Esophagus squamous epithelium (tissue), 4 donors: ENCODE results near the gene CNNM2.

Experiments used
- POLR2A ChIP-seq, 4 donors: fragments of 450-650 bp; IDR thresholded peaks; one replicate each; pipeline ENCODE4 v1.6.1; 2017; ENCODE audit warnings: antibody characterized with exemption in 4 of 4, mild to moderate bottlenecking in 4 of 4, moderate library complexity in 3 of 4
- TF ChIP-seq, protein P1 (sequence below), 6 experiments: fragments of 450-650 bp in 4 of 6; fragments of 200-600 bp in 2 of 6; sonication (generic) in 2 of 6; IDR thresholded peaks; one replicate each; pipeline ENCODE4 v1.5.1; 2016 to 2019; ENCODE audit warnings: antibody characterized with exemption in 6 of 6, mild to moderate bottlenecking in 4 of 6, moderate library complexity in 4 of 6

DNA sequence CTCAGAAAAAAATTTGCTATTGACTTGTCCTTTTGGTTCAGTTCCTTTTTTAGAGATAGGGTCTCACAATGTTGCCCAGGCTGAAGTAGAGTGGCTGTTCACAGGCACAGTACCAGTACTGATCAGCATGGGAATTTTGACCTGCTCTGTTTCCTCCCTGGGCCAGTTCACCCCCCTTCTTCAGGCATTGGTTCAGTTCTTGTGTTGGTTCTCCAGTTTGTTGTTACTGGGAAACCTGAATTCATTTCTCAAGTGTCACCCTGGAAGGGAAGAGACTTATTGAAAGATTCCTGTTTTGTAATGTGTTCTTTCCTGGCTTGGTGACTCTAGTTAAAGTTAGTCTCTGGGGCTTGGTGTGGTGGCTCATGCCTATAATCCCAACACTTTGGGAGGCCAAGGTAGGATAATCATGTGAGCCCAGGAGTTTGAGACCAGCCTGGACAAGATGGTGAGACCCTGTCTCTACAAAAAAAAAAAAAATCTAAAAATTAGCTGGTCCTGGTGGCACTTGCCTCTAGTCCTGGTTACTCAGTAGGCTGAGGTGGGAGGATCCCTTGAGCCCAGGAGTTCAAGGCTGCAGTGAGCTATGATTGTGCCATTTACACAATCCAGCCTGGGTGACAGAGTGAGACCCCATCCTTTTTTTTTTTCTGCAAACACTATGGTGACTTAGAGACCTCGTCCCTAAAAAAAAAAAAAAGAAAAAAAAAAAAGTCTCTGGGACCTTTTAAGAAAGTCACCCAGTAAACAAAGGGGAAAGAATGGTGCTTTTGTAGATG lies 52.7 kb downstream of the CNNM2 start:
- TF ChIP-seq, protein P1, sequence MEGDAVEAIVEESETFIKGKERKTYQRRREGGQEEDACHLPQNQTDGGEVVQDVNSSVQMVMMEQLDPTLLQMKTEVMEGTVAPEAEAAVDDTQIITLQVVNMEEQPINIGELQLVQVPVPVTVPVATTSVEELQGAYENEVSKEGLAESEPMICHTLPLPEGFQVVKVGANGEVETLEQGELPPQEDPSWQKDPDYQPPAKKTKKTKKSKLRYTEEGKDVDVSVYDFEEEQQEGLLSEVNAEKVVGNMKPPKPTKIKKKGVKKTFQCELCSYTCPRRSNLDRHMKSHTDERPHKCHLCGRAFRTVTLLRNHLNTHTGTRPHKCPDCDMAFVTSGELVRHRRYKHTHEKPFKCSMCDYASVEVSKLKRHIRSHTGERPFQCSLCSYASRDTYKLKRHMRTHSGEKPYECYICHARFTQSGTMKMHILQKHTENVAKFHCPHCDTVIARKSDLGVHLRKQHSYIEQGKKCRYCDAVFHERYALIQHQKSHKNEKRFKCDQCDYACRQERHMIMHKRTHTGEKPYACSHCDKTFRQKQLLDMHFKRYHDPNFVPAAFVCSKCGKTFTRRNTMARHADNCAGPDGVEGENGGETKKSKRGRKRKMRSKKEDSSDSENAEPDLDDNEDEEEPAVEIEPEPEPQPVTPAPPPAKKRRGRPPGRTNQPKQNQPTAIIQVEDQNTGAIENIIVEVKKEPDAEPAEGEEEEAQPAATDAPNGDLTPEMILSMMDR (IDR thresholded peaks at IDR 0.05), result no peak
- TF ChIP-seq POLR2A (IDR thresholded peaks at IDR 0.05), result no peak
